Activated CD8-positive, alpha-beta T cell treated with anti-CD3 and anti-CD28 coated beads for 36 hours (primary cell): ENCODE data around the gene PIK3R6. TPM values are rescaled to one million over a fixed set of nuclear protein-coding genes. Genes with fewer than 3 reads are reported as not detected.

Source experiments
- ATAC-seq: fragments of 200-7000 bp; cut with Tn5 transposase; one replicate; pipeline ENCODE4 v1.10.0; 2021; ENCODE audit warnings: mild to moderate bottlenecking, moderate library complexity
- CTCF ChIA-PET: fragments of 350-600 bp; sonication (Branson Sonifier 250); formaldehyde crosslinking; loops from one replicate; lab custom pipeline; 2021; ENCODE audit warnings: antibody characterized with exemption; lab: Charles Lee
- POLR2A ChIA-PET: fragments of 350-600 bp; sonication (Branson Sonifier 250); formaldehyde crosslinking; loops from one replicate; lab custom pipeline; 2021; ENCODE audit warnings: antibody characterized with exemption; lab: Charles Lee
- DNase-seq: peaks from one replicate; pipeline ENCODE4 v3.0.0-alpha.2; 2020
- H3K27ac Mint-ChIP-seq: one replicate; pipeline ENCODE4 v1.8.0; 2021; ENCODE audit warnings: mild to moderate bottlenecking, mixed read lengths
- H3K27me3 Mint-ChIP-seq: one replicate; pipeline ENCODE4 v1.8.0; 2021; ENCODE audit warnings: mixed read lengths
- H3K36me3 Mint-ChIP-seq: one replicate; pipeline ENCODE4 v1.8.0; 2021; ENCODE audit warnings: low read depth, mixed read lengths
- H3K4me1 Mint-ChIP-seq: one replicate; pipeline ENCODE4 v1.8.0; 2021; ENCODE audit warnings: low read depth, mixed read lengths
- H3K4me3 Mint-ChIP-seq: one replicate; pipeline ENCODE4 v1.8.0; 2021; ENCODE audit warnings: mild to moderate bottlenecking, moderate library complexity, mixed read lengths
- H3K9me3 Mint-ChIP-seq: one replicate; pipeline ENCODE4 v1.8.0; 2021; ENCODE audit warnings: mixed read lengths
- CTCF ChIP-seq: fragments of 200-600 bp; IDR thresholded peaks from one replicate; pipeline ENCODE4 v1.8.0; 2022; ENCODE audit warnings: antibody characterized with exemption, mild to moderate bottlenecking
- intact Hi-C: fragments of 100-400 bp; cut with micrococcal nuclease; formaldehyde crosslinking; loops from one replicate; pipeline ENCODE4 v1.10.0; 2022
- total RNA-seq, 2 experiments: library from RNA; stranded (reverse); gene quantifications; one replicate each; pipeline ENCODE4 v1.2.3, GENCODE V29; 2021

Gene PIK3R6
- total RNA-seq, 2 experiments from 2014 or later = 3.8 to 3.9 TPM

DNA sequence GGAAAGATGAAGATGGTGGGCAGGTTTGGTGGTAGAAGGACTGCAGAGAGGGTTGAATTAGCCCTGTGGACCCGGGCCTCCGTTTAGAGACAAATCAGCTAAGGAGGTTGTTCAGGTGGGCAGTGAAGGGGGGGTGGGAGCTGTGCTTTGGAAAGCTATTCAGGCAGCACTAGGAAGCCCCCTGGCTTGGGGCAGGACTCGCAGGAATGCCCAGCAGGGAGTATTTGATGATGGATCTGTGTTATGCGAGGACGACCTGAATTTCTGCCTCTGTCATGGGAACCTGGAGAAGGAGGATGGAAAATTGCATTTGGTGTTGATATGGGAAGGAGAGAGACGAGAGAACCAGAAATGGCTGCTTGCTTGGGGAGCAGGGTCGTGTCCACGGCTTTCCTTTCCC is 112.6 kb downstream of the PIK3R6 start:
- Mint-ChIP-seq H3K4me3 (no peak overlapping the region), H3K9me3 (no peaks in the 10 kb centered on the region), H3K27me3 (peaks cover 3% of the 10 kb centered on the region), H3K4me1 (no peaks in the 10 kb centered on the region), H3K36me3 (no peaks in the 10 kb centered on the region), H3K27ac (no peak overlapping the region)
- TF ChIP-seq CTCF = no peak
- ChIA-PET POLR2A (no interaction called here), CTCF (interaction anchor here (1.5 to 2.6 kb wide), 2 partner anchors 31 to 139 kb away, joined by 5 to 6 read pairs; no protein-coding TSS in a partner anchor)
- DNase-seq = no peak
- intact Hi-C loops = no loop called here
- ATAC-seq = no peak

DNA sequence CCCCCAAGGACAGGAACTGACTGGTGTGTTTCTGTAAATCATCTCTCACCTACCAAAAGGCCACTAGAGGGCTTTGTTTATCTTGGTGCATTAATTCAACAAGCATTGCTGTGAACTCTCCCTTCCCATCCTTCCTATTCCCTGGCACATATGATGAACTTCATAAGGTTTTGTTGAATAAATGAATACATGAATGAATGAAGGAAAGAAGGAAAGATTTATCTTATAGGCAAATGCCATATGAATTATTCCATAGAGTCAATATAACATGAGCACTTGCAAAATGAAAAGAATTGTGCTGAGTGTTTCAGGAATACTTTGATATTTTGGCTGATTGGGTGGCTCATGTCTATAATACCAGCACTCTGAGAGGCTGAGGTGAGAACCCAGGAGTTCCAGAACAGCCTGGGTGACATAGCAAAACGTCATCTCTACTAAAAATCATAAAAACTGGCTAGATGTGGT is 113.5 kb downstream of the PIK3R6 start:
- peaks cover 3% of the 10 kb centered on the region for H3K27me3 Mint-ChIP-seq
- no peak for ATAC-seq
- CTCF ChIA-PET = interaction anchor here (0.6 to 2.6 kb wide), 3 partner anchors 32 to 372 kb away, joined by 4 to 6 read pairs (median 5); no protein-coding TSS in a partner anchor
- no peaks in the 10 kb centered on the region for H3K9me3 Mint-ChIP-seq
- H3K27ac Mint-ChIP-seq = no peak overlapping the region
- TF ChIP-seq CTCF = peak; percentile 53
- DNase-seq = no peak
- intact Hi-C loops = no loop called here
- H3K36me3 Mint-ChIP-seq = no peaks in the 10 kb centered on the region
- no peak overlapping the region for H3K4me3 Mint-ChIP-seq
- POLR2A ChIA-PET = no interaction called here
- H3K4me1 Mint-ChIP-seq = no peaks in the 10 kb centered on the region

DNA sequence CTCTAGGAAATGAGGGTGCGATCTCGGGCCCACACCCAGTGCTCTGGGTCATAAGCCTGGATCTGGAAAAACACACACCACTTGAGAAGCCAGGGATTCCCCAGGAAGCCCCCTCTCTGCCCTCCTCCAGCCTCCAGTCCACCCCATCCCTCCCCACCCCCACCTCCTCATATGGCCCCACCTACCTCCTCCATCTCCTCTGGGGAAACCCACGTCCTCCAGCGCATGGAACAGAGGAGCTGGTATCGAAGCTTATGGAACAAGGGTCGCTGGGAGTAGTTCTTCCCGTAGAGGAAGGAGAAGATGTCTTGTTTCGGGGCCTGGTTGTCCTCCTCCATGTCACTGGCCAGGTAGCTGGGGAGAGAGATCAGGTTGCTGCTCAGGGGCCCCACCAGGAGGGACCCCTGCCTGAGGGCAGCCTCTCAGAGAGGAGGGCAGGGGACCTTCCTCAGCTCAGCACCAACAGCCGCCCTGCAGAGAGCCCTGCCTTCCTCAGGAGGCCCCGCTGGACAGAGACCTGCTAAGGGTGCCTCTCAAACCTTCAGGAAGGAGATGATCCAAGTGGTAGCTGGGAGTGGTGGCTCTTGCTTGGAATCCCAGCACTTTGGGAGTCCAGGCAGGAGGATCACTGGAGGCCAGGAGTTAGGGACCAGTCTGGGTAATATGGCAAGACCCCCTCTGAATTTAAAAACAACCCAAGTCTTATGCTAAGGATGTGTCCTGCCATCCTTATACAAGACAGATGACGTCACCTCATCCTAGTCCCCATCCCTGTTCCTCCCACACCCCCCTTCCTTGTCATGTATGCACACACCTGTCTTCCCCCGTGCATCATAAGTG is 114.1 kb downstream of the PIK3R6 start:
- no peaks in the 10 kb centered on the region for H3K4me1 Mint-ChIP-seq
- H3K9me3 Mint-ChIP-seq = no peaks in the 10 kb centered on the region
- no peak for TF ChIP-seq CTCF
- no peak overlapping the region for H3K4me3 Mint-ChIP-seq
- ChIA-PET POLR2A (no interaction called here), CTCF (interaction anchor here (0.8 to 3.2 kb wide), 4 partner anchors 12 to 245 kb away, joined by 3 to 15 read pairs (median 5); no protein-coding TSS in a partner anchor)
- ATAC-seq = no peak
- H3K27me3 Mint-ChIP-seq = peaks cover 3% of the 10 kb centered on the region
- no peak overlapping the region for H3K27ac Mint-ChIP-seq
- no peak for DNase-seq
- intact Hi-C loops = no loop called here
- no peaks in the 10 kb centered on the region for H3K36me3 Mint-ChIP-seq

Other genes with a start within 250 kb of the PIK3R6 start
- gene MYH10, start 236.9 kb downstream of the PIK3R6 start, total RNA-seq = 10 to 100 TPM; 19.9 to 23.7 TPM
- gene CCDC42, start 122.8 kb downstream of the PIK3R6 start, total RNA-seq = under 1 TPM; 0.38 to 0.65 TPM
- gene SPDYE4, start 109.1 kb downstream of the PIK3R6 start, total RNA-seq = not detected
- under 1 TPM; 0.20 to 0.22 TPM for gene MFSD6L, start 68.3 kb downstream of the PIK3R6 start, total RNA-seq
- gene PIK3R5, start 98.0 kb upstream of the PIK3R6 start, total RNA-seq = 10 to 100 TPM; 46.7 to 50.4 TPM
- 1 to 10 TPM; 1.2 to 1.3 TPM for gene NTN1, start 153.8 kb upstream of the PIK3R6 start, total RNA-seq